GM08714 (cell line): ENCODE data around the gene C8B.

Source experiments
- H3K4me3 ChIP-seq: fragments of 200-500 bp; sonication (Bioruptor generic); 2 replicates; pipeline ENCODE4 v1.5.1; 2014; ENCODE audit warnings: mild to moderate bottlenecking, low read length, inconsistent platforms
- ZNF274 ChIP-seq: IDR thresholded peaks from 2 replicates; pipeline ENCODE4 v1.6.1; 2012; ENCODE audit warnings: mild to moderate bottlenecking, low read depth, low read length

Gene C8B

GRCh38 chr1:56964349-56965017, 1.3 kb downstream of the C8B start:
- no peak overlapping the region for H3K4me3 ChIP-seq
- TF ChIP-seq ZNF274: no peak

GRCh38 chr1:56963667-56964066, 2.1 kb downstream of the C8B start:
- no peak for TF ChIP-seq ZNF274
- no peak overlapping the region for H3K4me3 ChIP-seq

- TF ChIP-seq ZNF274: no peak
- no peak overlapping the region for H3K4me3 ChIP-seq
These were observed 4.4 kb downstream of the C8B start for GRCh38 chr1:56961426-56961825.

- TF ChIP-seq ZNF274: no peak
These were observed 7.3 kb downstream of the C8B start for GRCh38 chr1:56958526-56958925.

GRCh38 chr1:56957931-56958330, 7.9 kb downstream of the C8B start:
- TF ChIP-seq ZNF274: no peak
- no peak overlapping the region for H3K4me3 ChIP-seq

More at GRCh38 chr1:56958526-56958925, 7.3 kb downstream of the C8B start:
- H3K4me3 ChIP-seq: no peak overlapping the region

GRCh38 chr1:56954664-56955063, 11.2 kb downstream of the C8B start:
- H3K4me3 ChIP-seq: no peak overlapping the region
- TF ChIP-seq ZNF274: no peak

- TF ChIP-seq ZNF274: no peak
- no peak overlapping the region for H3K4me3 ChIP-seq
These were observed 12.4 kb downstream of the C8B start for GRCh38 chr1:56953386-56953785.

GRCh38 chr1:56952501-56952900, 13.3 kb downstream of the C8B start:
- no peak for TF ChIP-seq ZNF274
- no peak overlapping the region for H3K4me3 ChIP-seq

GRCh38 chr1:56948403-56949023, 17.3 kb downstream of the C8B start:
- TF ChIP-seq ZNF274: no peak
- no peak overlapping the region for H3K4me3 ChIP-seq

GRCh38 chr1:56940039-56940438, 25.8 kb downstream of the C8B start:
- no peak for TF ChIP-seq ZNF274
- H3K4me3 ChIP-seq: no peak overlapping the region

GRCh38 chr1:56939209-56939608, 26.6 kb downstream of the C8B start:
- H3K4me3 ChIP-seq: no peak overlapping the region
- TF ChIP-seq ZNF274: no peak

GRCh38 chr1:56938646-56939045, 27.2 kb downstream of the C8B start:
- no peak overlapping the region for H3K4me3 ChIP-seq
- no peak for TF ChIP-seq ZNF274

- TF ChIP-seq ZNF274: no peak
- H3K4me3 ChIP-seq: no peak overlapping the region
These were observed 31.3 kb downstream of the C8B start for GRCh38 chr1:56934430-56935060.

GRCh38 chr1:56933606-56934005, 32.2 kb downstream of the C8B start:
- no peak for TF ChIP-seq ZNF274
- no peak overlapping the region for H3K4me3 ChIP-seq

- no peak for TF ChIP-seq ZNF274
- no peak overlapping the region for H3K4me3 ChIP-seq
These were observed 32.7 kb downstream of the C8B start for GRCh38 chr1:56933161-56933560.
